Muscle layer of colon (tissue), 2 donors: ENCODE data around the gene LRP8.
"Not testable (repeated sequence)": the region's sequence is repeated elsewhere in the genome, so short reads cannot be mapped to it uniquely, and the experiment has no call there.

ENCODE experiments used
- H3K27ac ChIP-seq: one replicate; pipeline ENCODE4 v1.7.0; 2013; ENCODE audit warnings: low read depth, mild to moderate bottlenecking, low read length, moderate library complexity
- H3K27me3 ChIP-seq, 2 donors: one replicate each; pipeline ENCODE4 v1.7.0; 2013; ENCODE audit warnings: low read length in 2 of 2, mild to moderate bottlenecking in 2 of 2; ENCODE audit not compliant: insufficient read depth in 2 of 2, control insufficient read depth in 1 of 2
- H3K36me3 ChIP-seq: one replicate; pipeline ENCODE4 v1.7.0; 2013; ENCODE audit warnings: mild to moderate bottlenecking, low read length; ENCODE audit not compliant: insufficient read depth
- H3K4me1 ChIP-seq: one replicate; pipeline ENCODE4 v1.7.0; 2013; ENCODE audit warnings: mild to moderate bottlenecking, low read length; ENCODE audit not compliant: insufficient read depth
- H3K4me3 ChIP-seq, 2 donors: one replicate each; pipeline ENCODE4 v1.7.0; 2013; ENCODE audit warnings: low read length in 2 of 2, low read depth in 1 of 2, mild to moderate bottlenecking in 1 of 2, moderate library complexity in 1 of 2
- H3K9ac ChIP-seq: one replicate; pipeline ENCODE4 v1.7.0; 2013; ENCODE audit warnings: low read length
- H3K9me3 ChIP-seq: one replicate; pipeline ENCODE4 v1.7.0; 2013; ENCODE audit warnings: mild to moderate bottlenecking, low read length
- donor health status: abdominal sarcoma.
- donor health status: Adenocarcinoma of cecum.

LRP8 gene

GRCh38 chr1:53206083-53206685, 121.7 kb downstream of the LRP8 start:
- H3K9ac ChIP-seq, H3K27ac ChIP-seq, H3K4me1 ChIP-seq, H3K27me3 ChIP-seq, H3K4me3 ChIP-seq, H3K9me3 ChIP-seq: not testable (repeated sequence)
- H3K36me3 ChIP-seq = peaks cover 69% of the 10 kb centered on the region

GRCh38 chr1:53205496-53205895, 122.4 kb downstream of the LRP8 start:
- H3K4me3 ChIP-seq, H3K4me1 ChIP-seq, H3K9ac ChIP-seq, H3K9me3 ChIP-seq, H3K27me3 ChIP-seq, H3K27ac ChIP-seq: not testable (repeated sequence)
- H3K36me3 ChIP-seq = peaks cover 69% of the 10 kb centered on the region

DNA sequence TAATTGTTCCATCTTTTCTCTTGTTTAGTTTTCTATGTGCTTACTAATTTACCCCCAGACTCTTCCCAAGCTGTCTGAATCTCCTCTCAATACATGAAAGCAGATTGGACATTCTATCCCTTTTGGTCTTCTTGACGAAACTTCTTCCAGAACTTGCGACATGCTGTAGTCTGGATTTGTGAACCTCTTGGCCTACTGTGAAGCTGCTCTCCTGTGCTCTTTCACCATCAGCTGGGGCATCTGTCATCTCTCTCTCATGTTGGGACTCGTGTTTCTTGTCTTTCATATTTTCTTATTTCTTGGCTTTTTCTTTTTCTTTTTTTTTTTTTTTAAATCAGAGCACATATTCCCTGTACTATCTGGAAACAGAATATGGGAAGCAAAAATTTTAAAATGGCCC, 124.4 kb downstream of the LRP8 start:
- Histone ChIP-seq H3K9ac (no peak overlapping the region), H3K27ac (no peak overlapping the region), H3K36me3 (peaks cover 49% of the 10 kb centered on the region)

GRCh38 chr1:53198241-53198651, 129.6 kb downstream of the LRP8 start:
- Histone ChIP-seq H3K27ac (peak overlapping the region; percentile 98), H3K9ac (no peak overlapping the region), H3K4me3 (no peak overlapping the region), H3K27me3 (no peaks in the 10 kb centered on the region), H3K36me3 (peaks cover 25% of the 10 kb centered on the region), H3K4me1 (peaks cover 29% of the 10 kb centered on the region), H3K9me3 (no peaks in the 10 kb centered on the region)

More for the DNA sequence above, 124.4 kb downstream of the LRP8 start:
- Histone ChIP-seq H3K9me3 (no peaks in the 10 kb centered on the region), H3K4me1 (peaks cover 3% of the 10 kb centered on the region), H3K4me3 (no peak overlapping the region), H3K27me3 (no peaks in the 10 kb centered on the region)

- H3K9ac ChIP-seq = peak overlapping the region; percentile 86
- H3K4me1 ChIP-seq = peaks cover 29% of the 10 kb centered on the region
- no peaks in the 10 kb centered on the region for H3K9me3 ChIP-seq
- peak overlapping the region; percentile 85 to 87 for H3K4me3 ChIP-seq
- H3K27me3 ChIP-seq = no peaks in the 10 kb centered on the region
- peaks cover 18% of the 10 kb centered on the region for H3K36me3 ChIP-seq
- H3K27ac ChIP-seq = peak overlapping the region; percentile 98
Measured at GRCh38 chr1:53197291-53198200, 130.3 kb downstream of the LRP8 start.

GRCh38 chr1:53196485-53197290, 131.2 kb downstream of the LRP8 start, which contains the start of gene CPT2:
Gene CPT2 (plus strand): TSS chr1:53196824. CDS start chr1:53196944, 120 bp downstream.
- H3K4me1 ChIP-seq = peaks cover 29% of the 10 kb centered on the region
- H3K9ac ChIP-seq = peak within 1 kb of the TSS; percentile 86
- H3K27ac ChIP-seq = peak within 1 kb of the TSS; percentile 98
- no peaks in the 10 kb centered on the region for H3K9me3 ChIP-seq
- H3K4me3 ChIP-seq = peak within 1 kb of the TSS; percentile 85 to 87
- no peaks in the 10 kb centered on the region for H3K27me3 ChIP-seq
- peaks cover 10% of the 10 kb centered on the region for H3K36me3 ChIP-seq

DNA sequence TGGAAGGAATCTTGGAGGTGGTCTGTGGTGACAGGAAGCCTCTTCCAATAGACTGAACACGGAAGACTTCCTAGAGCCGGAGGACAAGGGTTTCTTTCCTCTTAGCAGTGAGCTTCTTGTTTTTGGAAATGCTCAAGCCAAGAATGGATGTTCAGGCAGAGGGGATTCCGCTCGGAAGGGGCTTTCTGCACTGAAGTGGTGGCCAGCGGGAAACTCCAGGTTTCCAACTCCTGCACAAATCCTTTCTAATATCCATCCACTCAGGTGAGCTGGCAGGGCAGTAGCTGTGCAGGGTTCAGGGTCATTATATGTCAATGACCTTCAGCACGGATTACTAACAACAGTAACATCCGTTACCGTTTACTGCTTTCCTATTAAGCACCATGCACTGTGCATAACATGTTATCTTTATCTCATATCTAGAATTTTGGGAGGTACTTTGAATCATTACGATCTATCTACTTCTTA, 131.8 kb downstream of the LRP8 start:
- Histone ChIP-seq H3K36me3 (peaks cover 5% of the 10 kb centered on the region), H3K9ac (peak overlapping the region; percentile 6), H3K9me3 (no peaks in the 10 kb centered on the region), H3K4me1 (peaks cover 29% of the 10 kb centered on the region), H3K27me3 (no peaks in the 10 kb centered on the region), H3K4me3 (peak overlapping the region; percentile 11 to 87), H3K27ac (peak overlapping the region; percentile 98)

- Histone ChIP-seq H3K36me3 (no peaks in the 10 kb centered on the region), H3K9ac (no peak overlapping the region), H3K4me1 (peaks cover 29% of the 10 kb centered on the region), H3K27ac (peak overlapping the region; percentile 98), H3K27me3 (no peaks in the 10 kb centered on the region), H3K9me3 (no peaks in the 10 kb centered on the region), H3K4me3 (peak overlapping the region; percentile 11 to 87)
Measured at GRCh38 chr1:53195246-53196016, 132.4 kb downstream of the LRP8 start.
